SK-N-DZ (cell line): Measurements from ENCODE around the gene MPP2.
"Not testable (repeated sequence)": the region's sequence is repeated elsewhere in the genome, so short reads cannot be mapped to it uniquely, and the experiment has no call there.

Experiments used
- DNase-seq: peaks from one replicate; pipeline ENCODE4 v3.0.0-alpha.2; 2015; ENCODE audit warnings: low spot score

Gene MPP2

DNA sequence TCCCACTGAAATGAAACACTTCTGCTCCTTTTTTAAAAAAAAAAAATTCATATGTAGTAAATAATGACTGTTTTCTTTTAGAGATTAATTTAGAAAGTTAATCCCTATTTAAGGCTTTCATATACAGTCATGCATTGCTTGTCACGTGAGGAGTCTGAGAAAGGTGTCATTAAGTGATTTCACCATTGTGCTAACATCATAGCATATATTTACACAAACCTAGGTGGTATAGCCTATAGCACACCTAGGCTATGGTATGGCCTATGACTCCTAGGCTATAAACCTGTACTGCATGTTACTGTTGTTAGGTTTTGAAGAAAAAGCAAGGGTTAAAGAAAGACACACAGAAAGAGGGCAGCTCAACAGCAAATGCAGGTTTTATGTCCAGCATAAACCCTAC lies 21.3 kb upstream of the MPP2 start:
- DNase-seq, result no peak

DNA sequence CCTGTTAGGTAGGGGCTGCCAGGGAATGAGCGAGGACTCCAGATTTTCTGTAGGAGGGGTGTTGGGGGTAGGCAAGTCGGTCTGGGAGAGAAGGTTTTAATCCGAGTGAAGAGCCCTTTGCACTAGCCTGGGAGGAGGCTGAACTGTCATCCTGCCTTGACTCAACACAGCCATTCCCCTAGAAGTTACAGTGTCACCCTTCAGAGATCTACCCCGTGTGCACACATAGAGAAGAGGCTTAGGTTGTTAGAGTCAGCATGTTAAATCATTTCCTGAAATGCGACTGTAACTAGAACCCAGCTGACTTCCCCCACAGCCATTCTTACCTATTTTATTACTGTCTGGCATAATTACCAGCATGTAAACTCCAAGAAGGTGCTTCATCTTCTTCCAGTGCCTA lies 20.6 kb upstream of the MPP2 start:
- DNase-seq, result not testable (repeated sequence)

DNA sequence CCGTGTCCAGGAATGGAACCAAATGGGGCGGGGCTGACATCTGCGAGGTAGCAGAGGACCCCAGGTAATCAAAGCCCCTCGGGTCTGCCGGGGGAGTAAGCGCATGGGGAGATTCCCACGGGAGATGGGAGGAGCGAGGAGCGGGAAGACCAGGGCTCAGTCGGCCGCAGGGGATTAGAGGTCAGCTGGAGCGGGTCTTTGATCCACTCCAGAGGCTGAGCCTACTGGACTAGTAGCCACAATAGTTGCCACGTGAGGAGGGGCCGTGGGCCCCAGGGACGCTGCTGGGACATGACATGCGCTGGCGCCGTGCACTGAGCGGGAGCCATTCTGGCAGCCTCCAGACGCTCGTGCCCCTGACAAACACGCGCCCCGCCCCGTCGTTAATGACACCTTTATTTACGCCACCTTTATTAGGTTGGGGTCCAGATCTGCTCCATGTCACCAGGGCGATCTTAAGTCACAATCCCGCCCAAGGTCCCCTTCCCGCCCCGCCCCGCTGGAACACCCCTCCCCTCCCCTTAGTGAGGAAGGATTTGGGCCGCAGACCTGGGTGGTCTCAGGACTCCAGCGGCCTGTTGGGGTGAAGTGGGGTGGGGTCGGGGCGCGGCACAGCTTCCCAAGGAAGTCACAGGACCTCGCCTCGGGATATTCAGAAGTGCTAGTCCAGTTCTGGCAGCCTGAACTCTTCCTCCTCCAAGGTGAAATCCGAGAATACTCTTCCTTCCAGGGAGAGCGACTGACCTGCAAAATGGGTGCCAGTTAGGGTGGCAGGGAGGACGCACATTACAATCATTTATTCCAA lies 19.9 kb upstream of the MPP2 start:
- no peak for DNase-seq

DNA sequence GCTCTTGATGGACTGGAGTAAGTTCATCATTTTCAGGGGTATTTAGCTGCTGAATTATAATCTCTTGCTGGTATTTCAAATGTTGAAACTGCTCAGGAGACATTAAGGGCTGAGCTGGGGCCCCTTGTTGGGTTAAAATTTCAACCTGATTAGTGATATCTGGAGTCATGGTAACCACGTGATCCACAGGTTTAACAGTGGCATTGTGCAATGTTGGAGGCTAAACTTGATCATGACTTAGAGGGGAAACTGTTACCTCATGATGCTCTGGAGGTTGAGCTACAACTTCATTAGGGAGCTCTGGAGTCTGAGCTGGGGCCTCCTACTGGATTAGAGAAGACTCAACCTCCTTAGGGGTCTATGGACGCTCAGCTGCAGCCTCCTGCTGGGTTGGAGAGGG lies 17.2 kb upstream of the MPP2 start:
- no peak for DNase-seq

DNA sequence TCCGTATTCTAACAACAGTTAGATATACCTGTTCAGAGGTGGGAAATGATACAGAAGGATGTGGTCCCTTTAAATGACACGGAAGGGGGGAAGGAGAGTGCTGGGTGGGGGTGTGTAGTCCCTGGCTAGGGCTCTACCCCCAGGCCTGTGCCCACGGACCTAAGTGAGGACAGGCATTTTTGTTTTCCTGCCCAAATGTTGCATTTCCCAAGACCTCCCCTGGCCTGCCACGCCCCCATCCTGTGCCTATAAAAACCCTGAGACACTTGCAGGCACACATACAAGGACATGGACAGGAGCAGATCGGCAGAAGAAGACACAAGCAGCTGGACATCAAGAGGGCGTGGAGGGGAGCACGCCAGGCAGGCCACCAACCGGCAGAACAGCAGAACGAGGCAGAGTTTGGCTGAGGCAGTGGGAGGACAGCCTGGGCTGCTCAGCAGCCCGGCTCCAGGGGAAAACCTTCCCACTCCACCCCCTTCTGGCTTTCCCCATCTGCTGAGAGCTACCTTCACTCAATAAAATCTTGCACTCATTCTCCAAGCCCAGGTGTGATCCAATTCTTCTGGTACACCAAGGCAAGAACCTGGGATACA lies 13.3 kb upstream of the MPP2 start:
- no peak for DNase-seq

DNA sequence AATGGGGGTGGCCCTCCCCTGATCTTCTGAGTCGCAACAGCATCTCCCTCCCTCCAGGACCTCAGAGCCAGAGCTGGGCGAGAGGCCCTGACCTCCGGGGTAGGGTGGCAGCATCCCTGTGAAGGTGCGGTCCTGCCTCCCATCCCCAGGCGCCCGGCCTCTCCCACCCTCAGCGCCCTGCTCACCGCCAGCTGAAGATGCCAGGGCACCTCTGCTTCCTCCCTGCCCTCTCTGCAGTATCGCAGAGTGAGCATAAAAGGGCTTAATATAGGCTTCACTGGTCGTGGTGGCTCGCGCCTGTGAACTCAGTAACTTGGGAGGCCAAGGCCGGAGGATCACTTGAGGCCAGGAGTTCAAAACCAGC lies 10.7 kb upstream of the MPP2 start:
- no peak for DNase-seq

DNA sequence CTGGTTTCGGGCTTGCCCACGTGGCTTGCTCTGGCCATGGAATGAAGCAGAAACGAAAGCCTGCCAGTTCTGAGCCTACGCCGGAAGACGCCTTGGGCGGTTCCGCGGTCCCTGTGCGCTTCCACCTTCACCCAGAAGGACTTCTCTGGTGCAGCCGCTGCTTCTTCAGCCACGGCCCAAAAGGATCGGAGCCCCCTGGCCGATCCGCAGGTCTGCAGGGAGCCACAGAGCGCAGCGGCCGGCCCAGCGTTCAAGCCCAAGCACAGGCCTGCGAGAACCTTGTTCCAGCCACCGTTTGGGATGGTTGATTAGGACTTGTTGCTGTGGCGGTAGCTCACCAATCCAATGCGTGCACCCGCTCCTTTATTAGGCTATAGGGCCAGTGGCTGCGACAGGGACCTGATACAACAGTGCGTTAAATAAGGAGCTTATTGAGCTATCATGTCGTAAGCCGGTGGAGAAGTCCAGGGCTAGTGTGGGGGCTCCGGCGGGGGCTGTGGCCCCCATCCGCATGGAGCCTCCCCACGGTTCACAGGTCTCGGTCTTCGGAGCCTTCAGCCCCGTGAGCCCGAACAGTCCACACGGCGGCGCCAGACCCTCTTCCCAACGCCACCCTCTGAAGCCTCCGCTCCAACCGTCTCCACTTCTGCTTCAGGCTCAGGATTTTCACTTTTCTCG lies 10.2 kb upstream of the MPP2 start:
- no peak for DNase-seq

DNA sequence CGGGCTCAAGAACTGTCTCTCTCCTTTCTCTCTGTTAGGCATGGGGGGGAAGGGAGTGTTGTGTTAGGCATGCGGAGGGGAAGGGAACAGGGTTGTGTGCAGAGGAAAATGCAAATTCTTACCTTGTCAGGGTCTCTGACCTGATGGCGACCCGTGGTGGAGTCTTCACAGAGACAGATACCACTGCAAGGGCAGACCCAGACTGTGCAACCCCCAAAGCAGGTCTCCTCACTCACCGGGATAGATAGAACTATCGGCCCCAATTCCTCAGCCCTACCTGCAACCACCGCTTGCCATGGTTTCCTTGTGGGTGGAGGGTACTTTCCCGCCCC lies 9.6 kb upstream of the MPP2 start:
- no peak for DNase-seq

DNA sequence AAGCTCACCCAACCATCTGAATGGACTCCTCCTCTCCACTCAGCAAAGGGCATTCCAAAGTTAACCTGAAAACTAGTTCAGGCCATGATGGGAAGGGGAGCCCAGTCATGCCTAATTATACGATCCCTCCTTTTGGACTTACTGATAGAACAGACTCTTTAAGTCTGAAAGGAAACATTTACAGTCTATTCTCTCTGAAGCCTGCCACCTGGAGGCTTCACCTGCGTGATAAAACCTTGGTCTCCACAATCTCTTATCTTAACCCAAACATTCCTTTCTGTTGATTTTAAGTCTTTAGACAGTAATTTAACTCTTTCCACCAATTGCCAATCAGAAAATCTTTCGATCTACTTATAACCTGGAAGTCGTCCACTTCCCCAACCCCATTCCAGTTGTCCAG lies 9.0 kb upstream of the MPP2 start:
- DNase-seq, result no peak

DNA sequence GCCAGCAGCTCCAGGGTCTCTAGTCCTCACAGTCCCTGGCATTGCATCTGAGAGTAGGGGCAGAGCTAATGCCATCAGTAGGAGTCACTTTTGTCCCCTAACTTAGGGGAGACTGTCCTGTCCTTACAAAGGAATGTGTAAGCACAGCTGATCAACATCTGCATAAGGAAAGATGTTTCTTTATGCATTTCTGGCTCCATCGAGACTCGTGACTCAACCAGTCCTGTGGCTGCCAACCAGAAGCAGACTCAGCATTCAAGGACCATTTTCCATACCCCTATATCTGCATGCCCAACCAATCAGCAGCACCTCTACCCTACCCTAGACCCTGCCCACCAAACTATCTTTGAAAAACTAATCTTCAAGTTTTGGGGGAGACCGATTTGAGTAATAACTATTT lies 8.2 kb upstream of the MPP2 start:
- no peak for DNase-seq

DNA sequence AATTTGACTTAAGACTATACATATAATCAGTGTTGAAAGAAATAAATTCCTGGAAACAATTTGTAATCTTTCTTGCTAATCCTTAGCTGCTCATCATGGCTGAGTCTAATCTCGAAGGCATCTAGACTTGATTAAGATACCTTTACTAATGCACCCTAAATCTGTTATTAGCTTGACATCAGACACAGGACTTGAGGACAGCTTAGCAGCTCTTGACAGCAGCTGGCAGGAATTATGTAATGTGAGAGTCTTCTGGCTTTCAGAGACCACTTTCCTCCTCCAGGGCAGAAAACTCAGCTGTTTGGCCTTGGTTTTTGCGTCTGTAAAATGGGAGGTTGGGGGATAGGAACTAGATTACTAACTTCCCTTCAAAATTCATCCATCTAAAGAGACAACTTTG lies 7.1 kb upstream of the MPP2 start:
- no peak for DNase-seq

DNA sequence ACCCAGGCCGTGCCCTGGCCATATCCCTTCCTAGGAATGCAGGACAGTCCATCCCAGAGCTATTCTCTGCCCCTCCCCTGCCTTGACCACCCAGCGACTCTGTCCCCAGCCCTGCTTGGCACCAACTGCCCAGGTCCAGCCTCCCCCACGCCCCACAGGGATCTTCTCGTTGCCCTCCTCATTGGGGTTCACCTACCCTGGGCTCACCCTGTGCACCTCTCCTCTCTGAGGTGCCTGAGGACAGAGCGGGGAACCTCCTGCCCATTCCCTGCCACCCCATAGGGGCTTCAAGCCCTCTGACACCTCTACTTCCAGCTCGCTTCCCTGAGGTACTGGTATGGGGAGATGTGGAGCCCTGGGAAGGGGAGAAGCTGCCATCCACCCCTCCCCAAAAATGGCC lies 6.2 kb upstream of the MPP2 start:
- no peak for DNase-seq

DNA sequence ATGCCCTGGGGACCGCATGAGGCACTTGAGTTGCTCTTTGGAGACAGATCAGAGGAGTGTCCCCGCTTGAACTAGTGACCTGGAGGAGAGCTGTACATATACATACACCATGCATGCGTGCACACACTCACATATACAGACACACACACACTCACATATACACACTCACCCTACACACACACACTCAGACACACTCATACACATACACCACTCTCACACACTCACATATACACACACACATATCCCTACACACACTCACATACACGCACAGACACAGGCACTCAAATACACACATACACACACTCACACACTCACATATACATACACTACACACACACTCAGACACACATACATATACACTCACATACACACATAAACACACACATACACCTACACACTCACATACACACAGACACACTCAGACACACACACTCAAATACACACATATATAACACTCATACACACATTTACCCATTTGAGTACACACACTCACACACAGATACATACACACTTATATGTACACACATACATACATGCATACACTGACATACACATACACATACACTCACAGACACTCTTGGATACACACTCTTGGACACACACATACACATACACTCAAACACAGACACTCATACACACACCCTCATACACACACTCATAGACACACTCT lies 5.4 kb upstream of the MPP2 start:
- no peak for DNase-seq

DNA sequence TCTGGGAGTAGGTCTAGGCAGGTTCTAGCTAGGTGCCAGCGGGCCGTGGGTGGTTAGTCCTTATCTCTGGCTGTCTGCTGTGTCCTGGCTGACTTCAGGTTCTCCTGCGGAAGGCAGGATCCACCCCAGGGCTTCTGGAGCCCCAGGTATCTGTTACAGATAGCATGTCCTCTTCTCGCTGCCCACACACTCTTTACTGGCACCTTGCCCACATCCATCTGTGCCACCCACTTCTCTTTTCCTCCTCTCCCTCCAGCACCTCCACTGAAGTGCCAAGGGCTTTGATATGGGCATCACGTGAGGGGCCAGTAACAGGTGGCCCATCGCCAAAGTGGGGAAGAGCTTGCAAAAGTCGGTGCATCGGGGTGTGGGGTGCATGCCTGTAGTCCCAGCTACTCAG lies 4.6 kb upstream of the MPP2 start:
- no peak for DNase-seq

DNA sequence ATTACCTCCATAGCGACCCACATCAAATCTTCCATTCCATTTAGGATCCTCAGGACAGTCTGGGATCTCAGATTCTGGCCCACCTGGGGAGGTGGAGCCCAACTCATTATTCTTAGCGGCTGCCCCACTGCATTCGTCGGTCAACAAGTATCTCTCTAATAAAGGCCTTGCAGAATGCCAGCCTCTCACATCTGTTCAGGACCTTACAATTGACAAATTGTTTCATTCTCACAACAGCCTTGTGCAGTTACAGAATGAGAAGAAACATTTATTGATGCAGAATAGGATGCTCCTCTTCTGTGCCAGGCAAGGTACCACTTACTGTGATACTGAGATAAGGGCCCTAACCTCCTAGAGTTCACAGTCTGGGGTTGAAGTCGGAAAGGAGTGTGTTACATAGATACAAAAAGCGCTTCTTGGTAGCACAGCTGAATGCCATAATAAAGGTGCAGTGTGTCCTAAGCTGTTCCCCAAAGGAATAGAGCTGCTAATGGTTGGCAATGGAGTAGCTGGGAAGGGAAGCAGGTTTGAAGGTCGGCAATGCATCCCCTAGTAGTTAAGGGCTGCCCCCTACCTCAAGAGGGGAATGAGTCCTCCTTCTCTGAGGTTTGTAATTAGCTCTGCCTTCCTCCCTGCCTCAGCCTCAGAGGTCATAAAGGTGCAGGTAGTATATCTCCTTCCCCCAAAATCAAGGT lies 2.3 kb upstream of the MPP2 start:
- DNase-seq, result no peak

DNA sequence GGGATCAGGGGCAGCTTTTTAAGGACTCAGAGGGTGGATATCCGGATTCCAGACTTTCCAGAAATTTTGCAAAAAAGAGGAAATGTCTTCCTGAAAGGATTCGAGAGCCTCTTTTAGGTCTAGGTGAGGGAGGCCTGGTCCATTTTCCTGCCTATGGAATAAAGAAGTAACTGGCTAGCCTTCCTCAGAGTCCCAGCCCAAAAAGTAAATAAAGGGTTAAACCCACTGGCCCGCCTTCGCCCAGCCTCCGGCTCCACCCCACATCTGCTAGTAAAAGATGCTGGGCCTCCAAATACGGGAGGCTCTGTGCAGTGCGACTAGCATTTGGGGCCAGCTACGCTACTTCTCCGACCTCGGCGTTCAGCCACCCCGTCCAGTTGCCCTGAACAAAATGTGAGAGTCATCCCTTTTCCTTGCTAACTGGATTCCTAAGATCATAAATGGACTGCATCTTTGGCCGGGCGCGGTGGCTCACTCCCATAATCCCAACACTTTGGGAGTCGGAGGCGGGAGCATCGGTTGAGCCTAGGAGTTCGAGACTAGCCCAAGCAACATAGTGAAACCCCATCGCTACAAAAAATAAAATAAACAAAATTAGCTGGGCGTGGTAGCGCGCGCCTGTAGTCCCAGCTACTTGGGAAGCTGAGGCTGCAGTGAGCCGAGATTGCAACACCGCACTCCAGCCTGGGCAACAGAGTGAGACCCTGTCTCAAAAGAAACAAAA lies 824 bp upstream of the MPP2 start:
- peak; percentile 88 for DNase-seq

DNA sequence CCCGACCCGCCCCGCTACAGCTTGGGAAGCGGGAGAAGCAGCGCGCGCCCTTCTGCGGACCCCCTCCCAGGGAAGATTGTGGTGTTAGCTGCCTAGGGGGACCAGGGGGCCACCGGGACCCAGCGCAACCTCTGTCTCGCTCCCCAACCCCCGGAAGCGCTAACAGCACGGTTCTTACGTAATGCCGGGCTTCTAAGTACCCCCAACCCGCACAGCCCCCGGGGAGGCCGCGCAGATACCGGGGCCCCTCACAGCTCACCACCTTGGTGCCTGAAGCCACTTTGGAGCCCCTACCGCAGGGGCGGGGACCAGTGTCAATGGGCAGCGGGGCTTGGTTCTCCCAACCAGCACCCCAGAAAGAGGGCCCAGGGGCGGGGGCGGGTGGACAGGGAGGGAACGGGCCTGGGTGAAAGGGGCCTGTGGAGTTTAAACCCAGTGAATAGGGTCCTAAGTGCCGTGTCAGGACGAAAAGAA lies 348 bp downstream of the MPP2 start:
- DNase-seq, result no peak

DNA sequence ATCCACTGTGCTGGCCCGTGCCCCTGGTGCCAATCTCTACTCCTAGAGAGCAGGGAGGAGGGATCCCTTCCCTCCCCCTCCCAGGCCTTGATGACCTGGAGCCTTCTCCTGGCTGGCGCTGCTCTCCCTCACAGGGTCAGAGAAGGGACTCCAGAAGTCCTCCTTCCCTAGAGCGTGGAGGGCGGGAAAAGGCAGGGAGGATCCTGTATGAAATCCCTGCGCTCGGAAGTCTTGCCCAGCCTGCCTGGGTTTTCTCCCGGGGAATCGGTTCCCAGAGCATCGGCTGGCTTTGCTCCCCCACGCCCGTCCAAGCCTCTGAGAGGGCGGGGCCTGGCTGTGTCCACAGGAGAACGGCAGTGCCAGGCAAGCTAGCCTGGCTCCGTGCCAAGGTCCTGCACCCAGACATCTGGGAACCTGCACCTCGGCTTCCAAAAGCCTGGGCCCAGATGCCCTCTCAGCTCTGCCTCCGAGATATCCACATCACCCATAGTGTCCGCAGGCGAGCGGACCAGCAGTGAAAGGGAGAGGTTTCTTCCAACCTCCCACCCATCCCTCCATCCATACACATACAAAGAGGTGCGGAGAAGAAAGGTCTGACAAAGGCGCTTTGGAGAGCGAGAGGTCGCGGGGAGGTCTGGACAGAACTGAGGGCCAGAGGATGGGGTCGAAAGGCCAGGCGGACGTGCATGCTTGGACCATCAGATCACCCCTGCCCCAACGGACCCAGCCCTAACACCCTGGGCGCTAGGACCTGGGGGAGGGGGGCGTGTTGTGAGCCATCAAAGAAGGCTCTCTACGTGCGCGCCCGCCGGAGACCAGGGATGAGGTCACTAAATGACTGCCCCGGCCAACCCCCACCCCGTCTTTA lies 1.1 kb downstream of the MPP2 start:
- DNase-seq, result peak; percentile 75

DNA sequence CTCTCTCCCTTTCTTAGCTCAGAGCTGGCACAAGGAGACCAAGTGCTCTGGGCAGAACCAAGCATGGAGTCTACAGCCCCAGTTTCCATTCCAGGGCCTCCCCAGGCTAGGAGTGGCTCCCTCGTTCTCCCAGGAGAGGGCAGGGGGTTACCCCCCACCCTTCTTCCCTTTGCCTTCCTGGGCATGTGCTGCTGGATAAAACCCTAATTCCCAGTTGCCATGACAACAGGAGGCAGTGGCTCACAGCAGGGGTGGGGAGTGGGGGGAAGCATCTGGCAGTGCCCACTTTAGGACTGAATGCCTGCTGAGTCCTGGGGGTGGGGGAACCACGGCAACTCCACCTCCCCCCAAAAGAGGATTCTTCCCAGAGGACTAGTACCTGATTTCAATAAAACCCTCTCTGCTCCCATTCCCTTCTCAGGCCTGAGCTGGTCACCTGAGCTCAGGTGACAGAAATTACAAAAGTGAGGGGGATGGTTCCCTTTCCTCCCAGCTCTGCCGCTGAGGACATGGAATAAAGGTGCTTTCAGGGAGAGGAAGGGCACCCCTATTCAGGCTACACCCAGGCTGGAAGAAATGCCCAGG lies 1.8 kb downstream of the MPP2 start:
- DNase-seq, result no peak
